ENCODE results near the gene CYP3A7. TPM values are rescaled to one million over a fixed set of nuclear protein-coding genes. Genes with fewer than 3 reads are reported as not detected.

Gene CYP3A7
- total and polyA plus RNA-seq, 2 of the 4 experiments (the other 2 are of a cell fraction) = not detected

- no peak overlapping the region for H4K5ac ChIP-seq (ENCODE audit: low read depth, low read length)
- POLR2A ChIA-PET (ENCODE audit: unreplicated experiment) = no interaction called here
- H4K91ac ChIP-seq (ENCODE audit: insufficient read depth, low read depth, low read length) = no peak overlapping the region
- H2AK5ac ChIP-seq (ENCODE audit: low read depth, low read length) = no peak overlapping the region
- CTCF ChIA-PET = no interaction called here
- H3K27ac ChIP-seq (ENCODE audit: insufficient read depth, low read length) = no peak overlapping the region
- no CpG with 5 or more reads among the region's 2 CpGs for WGBS, 2 experiments (ENCODE audit: extremely low coverage in 2 of 2, insufficient read length in 1 of 2)
- H4K20me1 ChIP-seq (ENCODE audit: insufficient read depth, low read length) = no peaks in the 10 kb centered on the region
- TF ChIP-seq CHD1 (IDR thresholded peaks at IDR 0.05; ENCODE audit: low read depth, low read length) (no peak), MXI1 (IDR thresholded peaks at IDR 0.05; ENCODE audit: borderline replicate concordance, low read depth, low read length) (no peak), NFE2L2 (IDR thresholded peaks at IDR 0.05; ENCODE audit: low read depth, low read length) (no peak), FOS (IDR thresholded peaks at IDR 0.05; ENCODE audit: low read depth, low read length) (no peak), RFX5 (IDR thresholded peaks at IDR 0.05; ENCODE audit: low read depth, low read length) (no peak), CTCF (conservative IDR thresholded peaks at IDR 0.05; ENCODE audit: low read depth, low read length) (no peak), RCOR1 (IDR thresholded peaks at IDR 0.05; ENCODE audit: insufficient replicate concordance, low read length) (no peak), SMC3 (IDR thresholded peaks at IDR 0.05; ENCODE audit: low read depth, low read length) (no peak), ELK1 (IDR thresholded peaks at IDR 0.05; ENCODE audit: borderline replicate concordance, low read depth, low read length) (no peak)
- TF ChIP-seq, protein P1, sequence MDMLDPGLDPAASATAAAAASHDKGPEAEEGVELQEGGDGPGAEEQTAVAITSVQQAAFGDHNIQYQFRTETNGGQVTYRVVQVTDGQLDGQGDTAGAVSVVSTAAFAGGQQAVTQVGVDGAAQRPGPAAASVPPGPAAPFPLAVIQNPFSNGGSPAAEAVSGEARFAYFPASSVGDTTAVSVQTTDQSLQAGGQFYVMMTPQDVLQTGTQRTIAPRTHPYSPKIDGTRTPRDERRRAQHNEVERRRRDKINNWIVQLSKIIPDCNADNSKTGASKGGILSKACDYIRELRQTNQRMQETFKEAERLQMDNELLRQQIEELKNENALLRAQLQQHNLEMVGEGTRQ (IDR thresholded peaks at IDR 0.05; ENCODE audit: low read depth, low read length) = no peak
- H3K4me2 ChIP-seq (ENCODE audit: low read depth, low read length) = no peak overlapping the region
- H3K27me3 ChIP-seq (ENCODE audit: control insufficient read depth, insufficient read depth, low read length) = no peaks in the 10 kb centered on the region; the same call in 1 of the 2 replicates
- no peak overlapping the region for H3K56ac ChIP-seq (ENCODE audit: extremely low read depth, insufficient read depth, low read length)
- no peak overlapping the region for H2AFZ ChIP-seq (replicated peaks; ENCODE audit: low read length, poor library complexity)
- no peak overlapping the region for H2BK120ac ChIP-seq (ENCODE audit: low read depth, low read length)
- no peak overlapping the region for H4K8ac ChIP-seq (ENCODE audit: low read depth in 2 of 2, low read length in 2 of 2)
- no peak overlapping the region for H3K23ac ChIP-seq (ENCODE audit: low read depth, low read length)
- no peak overlapping the region for H2AK9ac ChIP-seq (replicated peaks; ENCODE audit: low read depth, low read length, poor library complexity)
- ATAC-seq (ENCODE audit: low read depth) (no peak), DNase-seq (no peak)
- no peaks in the 10 kb centered on the region for H3K9me3 ChIP-seq (ENCODE audit: control insufficient read depth, insufficient read depth, low read length)
- intact Hi-C loops (cut with micrococcal nuclease) = no loop called here
- H2BK20ac ChIP-seq (ENCODE audit: low read depth, low read length) = no peak overlapping the region
- no peak overlapping the region for H3K4ac ChIP-seq (ENCODE audit: low read depth, low read length)
- no peak overlapping the region for H3K4me3 ChIP-seq (ENCODE audit: insufficient read depth, low read depth, low read length)
- H3K9ac ChIP-seq (ENCODE audit: low read depth, low read length) = no peak overlapping the region
- H3K4me1 ChIP-seq (ENCODE audit: control insufficient read depth, insufficient read depth, low read length) = no peaks in the 10 kb centered on the region
- dilution Hi-C loops (cut with HindIII; ENCODE audit: low sequenced_read_pairs, unreplicated experiment) = no loop called here
- no peaks in the 10 kb centered on the region; the same call in 1 of the 2 replicates for H3K9me1 ChIP-seq (ENCODE audit: insufficient read depth, low read length)
- H3K36me3 ChIP-seq (ENCODE audit: control insufficient read depth, insufficient read depth, low read length) = no peaks in the 10 kb centered on the region
- no peak overlapping the region for H2BK5ac ChIP-seq (ENCODE audit: low read depth, low read length, poor library complexity, severe bottlenecking)
- no peak overlapping the region for H2BK15ac ChIP-seq (ENCODE audit: low read depth, low read length)
- BruUV-seq (replicated peaks) = no TSS peak
- no peaks in the 10 kb centered on the region for H3K79me1 ChIP-seq (ENCODE audit: low read depth in 1 of 2, low read length in 2 of 2)
- in situ Hi-C loops (cut with MboI; ENCODE audit: low sequenced_read_pairs) = no loop called here
- no peak overlapping the region for H3K18ac ChIP-seq (ENCODE audit: low read depth, low read length)
- no peak overlapping the region for H3K14ac ChIP-seq (replicated peaks; ENCODE audit: low read depth, low read length)
Measured at GRCh38 chr7:99677648-99678045, 57.3 kb downstream of the CYP3A7 start.

All from IMR-90 (cell line).